SK-N-MC (cell line): ENCODE data around the gene RTN1.

Source experiments
- DNase-seq: peaks from one replicate; pipeline ENCODE4 v3.0.0-alpha.2; 2011; ENCODE audit warnings: low read depth, low spot score
- H3K27ac ChIP-seq: fragments of 200-600 bp; sonication (generic); 2 replicates; pipeline ENCODE4 v1.5.1; 2016; ENCODE audit warnings: mixed run types
- H3K36me3 ChIP-seq: fragments of 200-600 bp; sonication (generic); 2 replicates; pipeline ENCODE4 v1.6.1; 2017; ENCODE audit warnings: antibody characterized with exemption, low read length, mixed read lengths; ENCODE audit not compliant: insufficient read depth
- H3K4me3 ChIP-seq: fragments of 200-600 bp; sonication (generic); 2 replicates; pipeline ENCODE4 v1.5.1; 2016
- H3K9ac ChIP-seq: fragments of 200-600 bp; sonication (generic); 2 replicates; pipeline ENCODE4 v1.8.0; 2017; ENCODE audit warnings: mixed run types, mixed read lengths; ENCODE audit not compliant: insufficient read length
- H3K9me3 ChIP-seq: fragments of 200-600 bp; sonication (generic); 2 replicates; pipeline ENCODE4 v1.6.1; 2017; ENCODE audit warnings: low read depth, mild to moderate bottlenecking, antibody characterized with exemption, low read length, moderate library complexity, mixed read lengths
- EZH2 ChIP-seq: fragments of 200-600 bp; sonication (generic); IDR thresholded peaks from one replicate; pipeline ENCODE4 v1.6.1; 2017; ENCODE audit warnings: antibody characterized with exemption
- FOXP2 ChIP-seq: optimal IDR thresholded peaks from 2 replicates; pipeline ENCODE3; 2011; ENCODE audit warnings: mild to moderate bottlenecking, moderate library complexity; ENCODE audit not compliant: insufficient read depth; ENCODE audit errors: extremely low read length, control extremely low read depth
- POLR2AphosphoS5 ChIP-seq: IDR thresholded peaks from 2 replicates; pipeline ENCODE4 v1.6.1; 2012; ENCODE audit warnings: mild to moderate bottlenecking, low read depth, low read length, borderline replicate concordance

The RTN1 gene

DNA sequence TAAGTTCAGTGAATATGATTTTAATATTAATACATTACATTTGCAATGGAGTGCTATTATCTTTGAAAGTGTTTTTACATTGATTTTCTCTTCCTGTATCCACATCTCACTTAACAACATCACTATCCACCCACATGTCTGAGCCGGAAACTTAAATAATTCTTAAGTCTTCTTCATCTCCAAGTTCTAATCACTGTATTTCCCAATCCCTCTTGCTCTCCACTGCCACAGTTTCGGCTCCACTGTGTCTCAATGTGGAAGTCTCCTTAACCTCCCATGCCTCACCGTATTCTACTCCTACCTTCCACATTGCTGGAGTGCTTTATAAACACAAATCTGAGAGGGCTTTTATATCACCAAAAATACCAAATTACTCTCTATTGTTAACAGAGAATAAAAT lies 25.3 kb downstream of the RTN1 start:
- no peak overlapping the region for H3K27ac ChIP-seq
- TF ChIP-seq FOXP2 (no peak), POLR2AphosphoS5 (no peak), EZH2 (no peak)
- DNase-seq, result no peak
- no peak overlapping the region for H3K4me3 ChIP-seq
- H3K36me3 ChIP-seq, result no peaks in the 10 kb centered on the region
- no peaks in the 10 kb centered on the region for H3K9me3 ChIP-seq
- no peak overlapping the region for H3K9ac ChIP-seq

DNA sequence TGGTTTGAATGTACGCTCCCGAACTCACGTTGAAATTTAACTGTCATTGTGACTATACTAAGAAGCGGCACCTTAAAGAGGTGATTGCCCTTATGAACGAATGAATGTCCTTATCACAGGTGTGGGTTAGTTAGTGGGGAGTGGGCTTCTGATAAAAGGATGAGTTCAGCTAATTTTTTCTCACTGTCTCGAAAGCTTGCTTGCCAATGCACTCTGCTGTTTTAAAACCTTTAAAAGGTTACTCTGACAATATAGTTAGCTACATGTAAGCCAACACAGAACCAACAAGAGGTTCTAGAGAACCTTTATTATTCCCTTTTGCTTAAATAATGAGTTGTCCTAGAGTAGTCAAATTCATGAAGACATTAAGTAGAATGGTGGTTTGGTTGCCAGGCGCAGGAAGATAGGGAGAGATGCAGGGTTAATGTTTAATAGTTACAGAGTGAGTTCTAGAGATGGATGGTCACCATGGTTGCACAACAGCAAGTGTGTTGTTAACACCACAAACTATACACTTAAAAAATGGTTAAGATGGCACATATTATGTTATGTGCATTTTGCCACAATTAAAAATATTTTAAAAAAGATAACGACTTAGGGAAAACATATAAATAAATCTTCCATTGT lies 26.3 kb downstream of the RTN1 start:
- no peak overlapping the region for H3K27ac ChIP-seq
- TF ChIP-seq FOXP2 (no peak), EZH2 (no peak), POLR2AphosphoS5 (no peak)
- no peak overlapping the region for H3K4me3 ChIP-seq
- no peaks in the 10 kb centered on the region for H3K9me3 ChIP-seq
- no peaks in the 10 kb centered on the region for H3K36me3 ChIP-seq
- DNase-seq, result no peak
- H3K9ac ChIP-seq, result no peak overlapping the region

DNA sequence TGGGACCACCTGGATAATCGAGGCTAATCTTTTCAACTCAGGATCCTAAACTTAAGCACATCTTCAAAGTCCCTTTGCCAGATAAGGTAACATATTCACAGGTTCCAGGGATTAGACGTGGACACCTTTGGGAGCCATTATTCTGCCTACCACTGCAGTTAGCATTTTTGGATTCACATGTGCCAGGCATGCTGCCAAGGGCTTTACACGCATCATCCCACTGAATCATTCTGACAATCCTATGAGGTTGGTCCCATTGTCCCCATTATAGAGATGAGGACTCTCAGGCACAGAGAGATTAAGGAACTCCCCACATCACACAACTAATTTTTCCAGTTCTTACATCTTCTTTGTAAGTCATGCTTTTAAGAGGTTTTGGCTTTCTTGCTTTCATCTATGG lies 34.5 kb downstream of the RTN1 start:
- DNase-seq, result no peak
- no peak overlapping the region for H3K9ac ChIP-seq
- no peak for TF ChIP-seq FOXP2
- no peak for TF ChIP-seq EZH2
- no peak for TF ChIP-seq POLR2AphosphoS5
- H3K36me3 ChIP-seq, result no peaks in the 10 kb centered on the region
- no peak overlapping the region for H3K4me3 ChIP-seq
- no peaks in the 10 kb centered on the region for H3K9me3 ChIP-seq
- H3K27ac ChIP-seq, result no peak overlapping the region

DNA sequence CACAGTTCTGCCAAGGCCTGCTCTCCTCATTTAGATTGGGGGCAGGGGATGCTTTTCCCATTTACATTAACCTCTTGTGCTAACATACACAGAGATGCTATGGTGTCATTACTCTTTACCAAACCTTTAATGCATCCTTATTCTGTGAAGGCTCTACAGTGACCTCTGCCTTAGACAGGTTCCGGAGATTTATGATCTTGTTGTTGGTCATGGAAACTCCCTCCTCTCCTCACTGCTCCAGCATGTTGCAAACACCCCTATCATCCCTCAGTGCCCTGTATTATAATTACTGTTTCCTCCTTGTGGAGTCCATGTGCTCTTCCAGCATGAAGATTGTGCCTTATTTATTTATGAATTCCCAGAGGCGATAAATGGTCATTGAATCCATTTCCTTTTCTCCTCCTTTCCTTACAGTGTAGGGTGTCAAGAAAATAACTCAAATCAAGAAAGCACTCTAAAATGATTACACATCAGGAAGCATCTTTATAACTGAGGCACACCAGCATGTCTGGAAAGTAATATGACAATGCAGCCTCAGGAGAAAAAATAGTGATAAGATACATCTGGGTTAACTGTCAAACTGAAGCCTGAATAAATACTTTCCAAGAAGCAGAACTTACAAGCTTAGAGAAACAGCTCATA lies 37.8 kb downstream of the RTN1 start:
- Histone ChIP-seq H3K36me3 (no peaks in the 10 kb centered on the region), H3K4me3 (no peak overlapping the region), H3K27ac (no peak overlapping the region), H3K9ac (no peak overlapping the region), H3K9me3 (no peaks in the 10 kb centered on the region)
- DNase-seq, result no peak
- no peak for TF ChIP-seq POLR2AphosphoS5
- TF ChIP-seq FOXP2, result no peak
- TF ChIP-seq EZH2, result no peak

DNA sequence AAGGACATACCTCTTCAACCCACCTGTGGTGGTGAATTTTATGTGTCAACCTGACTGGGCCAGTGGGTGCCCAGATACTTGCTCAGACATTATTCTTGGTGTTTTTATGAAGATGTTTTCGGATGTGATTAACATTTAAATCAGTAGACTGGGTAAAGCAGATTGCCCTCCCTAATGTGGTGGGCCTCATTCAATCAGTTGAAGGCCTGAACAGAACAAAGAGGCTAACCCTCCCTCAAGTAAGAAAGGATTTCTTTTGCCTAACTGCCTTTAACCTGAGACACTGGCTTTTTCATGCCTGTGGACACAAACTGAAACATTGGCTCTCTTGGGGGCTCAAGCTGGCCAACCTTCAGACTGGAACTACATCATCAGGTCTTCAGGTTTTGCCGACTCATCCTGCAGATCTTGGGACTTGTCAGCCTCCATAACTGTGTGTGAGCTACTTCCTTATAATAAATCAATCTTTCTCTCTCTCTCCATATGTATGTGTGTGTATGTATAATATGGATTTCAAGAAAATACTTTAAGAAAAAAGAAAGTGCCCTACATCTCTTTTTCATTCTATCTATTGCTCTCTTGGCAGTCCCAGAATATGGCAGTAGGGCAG lies 39.4 kb downstream of the RTN1 start:
- Histone ChIP-seq H3K9ac (no peak overlapping the region), H3K27ac (no peak overlapping the region), H3K36me3 (no peaks in the 10 kb centered on the region), H3K9me3 (no peaks in the 10 kb centered on the region), H3K4me3 (no peak overlapping the region)
- no peak for TF ChIP-seq FOXP2
- TF ChIP-seq POLR2AphosphoS5, result no peak
- no peak for TF ChIP-seq EZH2
- DNase-seq, result no peak

DNA sequence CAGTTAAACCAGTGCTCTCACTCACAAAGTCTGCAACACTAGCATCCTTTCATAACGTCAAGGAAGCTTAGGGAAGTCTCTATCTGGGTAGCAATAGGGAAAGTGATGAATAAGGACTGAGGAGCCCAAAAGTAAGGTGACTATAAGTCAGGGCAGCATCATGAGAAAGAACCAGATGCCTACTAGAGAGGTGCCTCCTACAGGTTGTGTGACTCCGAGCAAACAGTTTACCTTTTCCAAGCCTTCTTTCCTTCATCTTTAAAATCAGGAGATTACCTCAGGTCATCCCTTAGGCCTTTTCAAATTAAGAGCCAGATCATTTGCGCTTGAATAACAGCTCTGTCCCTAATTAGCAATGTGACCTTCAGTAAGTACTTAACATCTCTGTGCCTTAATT lies 40.2 kb downstream of the RTN1 start:
- Histone ChIP-seq H3K4me3 (0 out of 2 replicates have a peak overlapping the region, but pooled peaks have one; percentile 32), H3K9me3 (no peaks in the 10 kb centered on the region), H3K27ac (peak overlapping the region; percentile 40; the same call in 1 of the 2 replicates), H3K36me3 (no peaks in the 10 kb centered on the region), H3K9ac (no peak overlapping the region)
- no peak for TF ChIP-seq POLR2AphosphoS5
- no peak for TF ChIP-seq FOXP2
- no peak for TF ChIP-seq EZH2
- no peak for DNase-seq

DNA sequence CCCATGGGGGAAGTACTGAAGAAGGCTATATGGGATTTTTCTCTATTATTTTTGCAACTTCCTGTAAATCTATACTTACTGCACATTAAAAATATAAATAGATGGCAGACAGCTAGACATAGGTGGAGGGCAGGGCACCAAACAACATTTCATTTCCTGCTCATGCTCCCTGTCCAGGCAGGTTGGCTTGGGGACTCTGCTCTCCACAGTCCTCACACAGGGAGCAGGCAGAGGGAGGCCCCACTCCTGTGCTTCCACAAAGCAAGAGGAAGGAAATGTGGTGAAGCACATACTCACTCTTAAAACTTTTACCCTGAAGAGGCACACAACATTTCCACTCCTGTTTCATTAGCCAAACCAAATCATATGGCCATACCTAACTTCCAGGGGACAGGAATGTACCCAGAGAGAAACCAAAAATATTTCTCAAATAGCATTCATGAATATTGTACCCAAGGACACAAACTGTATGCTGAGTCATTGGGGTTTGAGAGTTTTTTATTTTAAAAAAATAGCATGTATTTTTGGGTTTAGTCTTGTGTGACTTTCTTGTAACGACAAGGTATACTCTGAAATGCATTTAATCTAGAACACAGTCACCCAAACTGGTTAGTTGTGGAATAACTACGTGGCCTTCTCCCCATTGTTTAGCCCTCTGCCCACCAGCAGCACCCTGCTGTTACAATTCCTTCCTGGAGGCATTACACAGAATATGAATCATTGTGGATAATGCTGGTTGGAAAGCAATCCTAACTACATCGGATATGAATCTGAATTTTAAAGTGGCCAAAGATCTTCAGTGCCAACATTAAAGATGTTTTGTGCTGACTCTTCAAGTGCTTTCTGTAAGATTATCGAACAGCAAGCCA lies 40.9 kb downstream of the RTN1 start:
- no peak for TF ChIP-seq POLR2AphosphoS5
- no peak for TF ChIP-seq FOXP2
- TF ChIP-seq EZH2, result no peak
- peak; percentile 18 for DNase-seq

DNA sequence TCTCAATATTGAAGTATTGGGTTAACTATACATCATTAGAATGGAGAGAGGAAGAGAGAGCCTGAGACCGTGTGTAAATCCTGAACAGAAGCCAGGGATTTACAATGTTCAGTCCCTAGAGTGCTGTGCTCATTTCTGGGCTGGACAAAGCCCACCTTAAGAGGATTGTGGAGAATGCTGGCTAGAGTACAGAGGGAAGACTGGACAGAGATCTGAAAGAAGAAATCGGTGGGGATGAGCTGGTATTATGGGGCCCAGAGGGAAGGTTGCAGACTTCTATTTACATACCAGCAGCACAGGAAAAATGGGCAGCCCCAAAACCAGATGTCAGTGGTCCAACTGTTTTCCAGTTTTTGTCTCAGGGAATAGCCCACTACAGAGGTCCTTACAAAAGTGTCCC lies 42.3 kb downstream of the RTN1 start:
- no peak overlapping the region for H3K9ac ChIP-seq
- H3K36me3 ChIP-seq, result no peaks in the 10 kb centered on the region
- TF ChIP-seq FOXP2 (no peak), EZH2 (no peak), POLR2AphosphoS5 (no peak)
- no peak overlapping the region for H3K4me3 ChIP-seq
- no peak for DNase-seq
- H3K27ac ChIP-seq, result no peak overlapping the region
- H3K9me3 ChIP-seq, result no peaks in the 10 kb centered on the region

More for the DNA sequence above, 40.9 kb downstream of the RTN1 start:
- no peaks in the 10 kb centered on the region for H3K36me3 ChIP-seq
- peak overlapping the region; percentile 40; the same call in 1 of the 2 replicates for H3K27ac ChIP-seq
- H3K9me3 ChIP-seq, result no peaks in the 10 kb centered on the region
- peak overlapping the region; percentile 32; the same call in 1 of the 2 replicates for H3K4me3 ChIP-seq
- no peak overlapping the region for H3K9ac ChIP-seq
